Body of pancreas (tissue), 4 donors: ENCODE results near the gene ZYG11B.

Experiments
- CTCF ChIP-seq, 7 experiments: fragments of 450-650 bp in 4 of 7; fragments of 200-600 bp in 3 of 7; sonication (generic) in 3 of 7; IDR thresholded peaks; one replicate each; pipeline ENCODE4 v1.5.1; 2016 to 2019; ENCODE audit warnings: antibody characterized with exemption in 7 of 7
- POLR2A ChIP-seq, 3 donors: fragments of 450-650 bp; IDR thresholded peaks; one replicate each; pipeline ENCODE4 v1.6.1; 2016; ENCODE audit warnings: antibody characterized with exemption in 3 of 3, mild to moderate bottlenecking in 2 of 3

- TF ChIP-seq CTCF (IDR thresholded peaks at IDR 0.05) (no peak), POLR2A (IDR thresholded peaks at IDR 0.05) (no peak)
Observed at GRCh38 chr1:52741259-52741658, 15.0 kb downstream of the ZYG11B start.
